PC-9 (cell line): ENCODE results near the gene CHRNB1. TPM values are rescaled to one million over a fixed set of nuclear protein-coding genes. Genes with fewer than 3 reads are reported as not detected.

Experiments used
- BruUV-seq: library from RNA; stranded (reverse); fragments of 400-500 nt; replicated peaks from 2 replicates; lab custom pipeline; 2021; lab: Mats Ljungman, UMichigan
- CTCF ChIA-PET: fragments of 300-600 bp; sonication (Branson Sonifier 250); formaldehyde crosslinking; loops from one replicate; lab custom pipeline; 2022; ENCODE audit warnings: antibody characterized with exemption; lab: Charles Lee
- POLR2A ChIA-PET: fragments of 300-600 bp; sonication (Branson Sonifier 250); formaldehyde crosslinking; loops from one replicate; lab custom pipeline; 2022; ENCODE audit warnings: antibody characterized with exemption; ENCODE audit not compliant: unreplicated experiment; lab: Charles Lee
- DNase-seq, 2 experiments: peaks; one replicate each; pipeline versions ENCODE4 v3.0.0 to v3.0.0-alpha.2; 2015 to 2022; ENCODE audit warnings: mixed read lengths in 1 of 2
- H2AFZ ChIP-seq: fragments of 200-600 bp; sonication (generic); 2 replicates; pipeline ENCODE4 v1.8.1; 2017; ENCODE audit warnings: antibody characterized with exemption
- H3F3A ChIP-seq: fragments of 200-600 bp; sonication (generic); 2 replicates; pipeline ENCODE4 v1.8.1; 2017; ENCODE audit warnings: antibody characterized with exemption, mild to moderate bottlenecking, low read depth; ENCODE audit not compliant: insufficient read depth
- H3K27ac ChIP-seq: fragments of 200-600 bp; sonication (generic); 2 replicates; pipeline ENCODE4 v1.6.1; 2016; ENCODE audit warnings: mixed run types
- H3K27me3 ChIP-seq: fragments of 200-600 bp; sonication (generic); 2 replicates; pipeline ENCODE4 v1.6.1; 2016; ENCODE audit warnings: low read depth, mixed run types; ENCODE audit not compliant: insufficient read depth
- H3K36me3 ChIP-seq: fragments of 200-600 bp; sonication (generic); 2 replicates; pipeline ENCODE4 v1.6.1; 2016; ENCODE audit warnings: low read depth, mixed run types
- H3K4me1 ChIP-seq: fragments of 200-600 bp; sonication (generic); replicated peaks from 2 replicates; pipeline ENCODE4 v1.6.1; 2016; ENCODE audit warnings: mixed run types; ENCODE audit not compliant: insufficient read depth
- H3K4me2 ChIP-seq: fragments of 200-600 bp; sonication (generic); 2 replicates; pipeline ENCODE4 v1.6.1; 2017; ENCODE audit warnings: mixed run types
- H3K4me3 ChIP-seq: fragments of 200-600 bp; sonication (generic); 2 replicates; pipeline ENCODE4 v1.6.1; 2016; ENCODE audit warnings: mixed run types
- H3K79me2 ChIP-seq: fragments of 200-600 bp; sonication (generic); 2 replicates; pipeline ENCODE4 v1.6.1; 2017; ENCODE audit warnings: low read depth, mixed run types
- H3K9me2 ChIP-seq: fragments of 200-600 bp; sonication (generic); 2 replicates; pipeline ENCODE4 v1.8.1; 2017; ENCODE audit warnings: mild to moderate bottlenecking; ENCODE audit not compliant: insufficient read depth
- H3K9me3 ChIP-seq: fragments of 200-600 bp; sonication (generic); 2 replicates; pipeline ENCODE4 v1.8.1; 2016; ENCODE audit warnings: low read depth; ENCODE audit not compliant: insufficient read depth
- H4K20me1 ChIP-seq: fragments of 200-600 bp; sonication (generic); 2 replicates; pipeline ENCODE4 v1.8.1; 2017; ENCODE audit not compliant: insufficient read depth
- CTCF ChIP-seq: fragments of 200-600 bp; sonication (generic); conservative IDR thresholded peaks from 2 replicates; pipeline ENCODE4 v1.6.1; 2017; ENCODE audit warnings: mixed run types, antibody characterized with exemption, mild to moderate bottlenecking, moderate library complexity
- EZH2 ChIP-seq: fragments of 200-600 bp; sonication (generic); IDR thresholded peaks from 2 replicates; pipeline ENCODE4 v1.8.0; 2017; ENCODE audit warnings: antibody characterized with exemption, low read depth
- intact Hi-C: fragments of 100-400 bp; cut with micrococcal nuclease; formaldehyde crosslinking; loops from one replicate; pipeline ENCODE4 v1.10.0; 2022; ENCODE audit not compliant: unreplicated experiment
- total RNA-seq: library from RNA; stranded (reverse); gene quantifications from 2 replicates; pipeline ENCODE4 v1.2.3, GENCODE V29; 2021

CHRNB1 gene
- total RNA-seq, 1 experiment from 2014 or later, result 53.4 TPM

- H4K20me1 ChIP-seq, result peaks cover 18% of the 10 kb centered on the region
- peak in 1 of 2 experiments; percentile 45 for DNase-seq
- no peaks in the 10 kb centered on the region for H3F3A ChIP-seq
- intact Hi-C loops, result loop anchor here (1.0 to 5.0 kb wide), 8 partner anchors 40 to 223 kb away; partner anchors contain the start of genes CHRNB1, CLDN7, EIF5A and KCTD11
- POLR2A ChIA-PET, result interaction anchor here (0.7 kb wide), 3 partner anchors 28 to 92 kb away, joined by 6 to 15 read pairs (median 8); no protein-coding TSS in a partner anchor
- H3K4me3 ChIP-seq, result peak overlapping the region; percentile 88
- peaks cover 16% of the 10 kb centered on the region for H3K4me1 ChIP-seq
- H3K36me3 ChIP-seq, result 0 out of 2 replicates have a peak, but pooled peaks cover 4% of the 10 kb centered on the region
- H2AFZ ChIP-seq, result 0 out of 2 replicates have a peak overlapping the region, but pooled peaks have one; percentile 50
- peaks cover 49% of the 10 kb centered on the region for H3K79me2 ChIP-seq
- CTCF ChIA-PET, result interaction anchor here (0.6 to 0.7 kb wide), 3 partner anchors 48 to 130 kb away, joined by 3 to 13 read pairs (median 9); partner anchors contain the start of gene TMEM95
- TF ChIP-seq EZH2 (no peak), CTCF (no peak)
- H3K27ac ChIP-seq, result 0 out of 2 replicates have a peak overlapping the region, but pooled peaks have one; percentile 42
- no peaks in the 10 kb centered on the region for H3K9me3 ChIP-seq
- no peaks in the 10 kb centered on the region for H3K9me2 ChIP-seq
- H3K27me3 ChIP-seq, result no peaks in the 10 kb centered on the region
- TSS peak; percentile 46 for BruUV-seq
- peak overlapping the region; percentile 88 for H3K4me2 ChIP-seq
These were observed 40.1 kb downstream of the CHRNB1 start for GRCh38 chr17:7484919-7485377.

DNA sequence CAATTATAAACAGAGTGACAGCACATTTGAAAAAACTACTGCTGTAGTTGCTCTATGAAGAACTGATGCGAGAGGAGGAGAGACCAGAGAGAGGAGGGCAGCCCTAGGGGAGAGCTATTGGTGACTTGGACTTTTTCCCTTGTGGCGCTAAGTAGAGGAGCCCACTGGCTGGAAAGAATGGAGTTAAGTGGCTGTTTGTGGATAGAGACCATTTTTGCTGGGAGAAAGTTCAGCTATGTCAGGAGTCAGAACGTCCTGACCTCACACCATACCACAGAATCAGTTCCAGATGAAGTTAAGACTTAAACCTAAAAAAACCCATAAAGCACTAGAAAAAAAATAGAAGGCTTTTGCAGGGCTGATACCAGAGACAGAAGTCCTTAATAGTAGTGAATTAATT, 41.3 kb downstream of the CHRNB1 start:
- POLR2A ChIA-PET, result interaction anchor here (0.6 to 0.9 kb wide), 3 partner anchors 40 to 91 kb away, joined by 3 to 7 read pairs (median 6); no protein-coding TSS in a partner anchor
- Histone ChIP-seq H3K9me2 (no peaks in the 10 kb centered on the region), H3K4me3 (peak overlapping the region; percentile 88), H3K4me1 (peaks cover 13% of the 10 kb centered on the region), H4K20me1 (peaks cover 29% of the 10 kb centered on the region), H3K27ac (no peak overlapping the region), H3K27me3 (no peaks in the 10 kb centered on the region), H2AFZ (no peak overlapping the region), H3F3A (no peaks in the 10 kb centered on the region), H3K4me2 (peak overlapping the region; percentile 88), H3K36me3 (0 out of 2 replicates have a peak, but pooled peaks cover 4% of the 10 kb centered on the region), H3K9me3 (no peaks in the 10 kb centered on the region), H3K79me2 (peaks cover 59% of the 10 kb centered on the region)
- TF ChIP-seq EZH2 (no peak), CTCF (no peak)
- DNase-seq, result no peak
- CTCF ChIA-PET, result no interaction called here
- no TSS peak for BruUV-seq
- intact Hi-C loops, result no loop called here

DNA sequence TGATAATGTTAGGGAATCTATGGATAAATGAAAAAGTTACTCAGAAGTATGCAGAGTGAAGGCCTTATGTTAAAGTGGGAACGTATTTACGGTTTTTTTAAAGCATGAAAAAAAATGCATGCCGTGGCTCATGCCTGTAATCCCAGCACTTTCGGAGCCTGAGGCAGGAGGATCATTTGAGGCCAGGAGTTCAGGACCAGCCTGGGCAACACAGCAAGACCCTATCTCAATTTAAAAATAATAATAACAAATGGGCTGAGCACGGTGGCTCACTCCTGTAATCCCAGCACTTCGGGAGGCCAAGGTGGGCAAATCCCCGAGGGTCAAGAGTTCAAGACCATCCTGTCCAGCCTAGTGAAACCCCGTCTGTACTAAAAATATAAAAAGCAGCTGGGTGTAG, 45.3 kb downstream of the CHRNB1 start:
- POLR2A ChIA-PET, result no interaction called here
- CTCF ChIA-PET, result no interaction called here
- no peak overlapping the region for H3K4me2 ChIP-seq
- no peak overlapping the region for H2AFZ ChIP-seq
- no peaks in the 10 kb centered on the region for H3K9me3 ChIP-seq
- no peaks in the 10 kb centered on the region for H3K27me3 ChIP-seq
- H3K27ac ChIP-seq, result no peak overlapping the region
- 0 out of 2 replicates have a peak, but pooled peaks cover 6% of the 10 kb centered on the region for H3K36me3 ChIP-seq
- TF ChIP-seq EZH2 (no peak), CTCF (no peak)
- intact Hi-C loops, result no loop called here
- no peak for DNase-seq
- H4K20me1 ChIP-seq, result peaks cover 48% of the 10 kb centered on the region
- no TSS peak for BruUV-seq
- no peaks in the 10 kb centered on the region for H3F3A ChIP-seq
- peaks cover 13% of the 10 kb centered on the region for H3K4me1 ChIP-seq
- H3K9me2 ChIP-seq, result no peaks in the 10 kb centered on the region
- peaks cover 89% of the 10 kb centered on the region for H3K79me2 ChIP-seq
- no peak overlapping the region for H3K4me3 ChIP-seq
